ENCODE data around the gene GSTM4. TPM values are rescaled to one million over a fixed set of nuclear protein-coding genes. Genes with fewer than 3 reads are reported as not detected.

Gene GSTM4
- total and polyA plus RNA-seq, 2 of the 4 experiments (the other 2 are of a cell fraction): 10.4 to 37.8 TPM

DNA sequence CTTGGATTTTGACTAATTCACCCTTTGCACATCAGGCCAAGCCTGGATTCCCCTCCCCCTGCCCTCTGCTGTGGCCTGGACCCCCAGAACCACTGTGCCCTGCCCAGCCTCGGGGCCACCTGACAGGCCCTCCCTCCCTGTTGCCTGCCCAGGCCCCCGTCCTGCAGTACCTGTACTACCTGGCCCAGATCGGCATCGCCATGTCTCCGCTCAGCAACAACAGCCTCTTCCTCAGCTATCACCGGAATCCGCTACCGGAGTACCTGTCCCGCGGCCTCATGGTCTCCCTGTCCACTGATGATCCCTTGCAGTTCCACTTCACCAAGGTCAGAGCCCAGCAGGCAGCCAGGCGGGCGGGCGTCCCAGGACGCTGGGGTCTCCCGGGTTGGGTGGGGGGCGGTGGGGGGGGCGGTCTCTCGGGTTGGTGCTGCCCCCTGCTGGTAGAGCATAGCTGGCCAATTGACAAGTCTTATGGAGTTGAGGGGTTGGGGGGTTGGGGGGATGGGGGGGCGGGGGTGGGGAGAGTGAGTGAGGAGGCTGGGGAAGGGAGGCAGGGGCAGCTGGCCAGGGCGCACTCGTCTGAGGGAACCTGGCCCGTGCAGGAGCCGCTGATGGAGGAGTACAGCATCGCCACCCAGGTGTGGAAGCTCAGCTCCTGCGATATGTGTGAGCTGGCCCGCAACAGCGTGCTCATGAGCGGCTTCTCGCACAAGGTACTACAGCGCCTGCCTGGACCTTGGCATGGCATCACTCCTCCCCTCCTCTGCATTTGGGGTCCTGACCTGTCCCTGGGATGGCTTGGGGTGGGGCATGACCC, 25.6 kb upstream of the GSTM4 start:
- ChIA-PET POLR2A (ENCODE audit: unreplicated experiment) (interaction anchor here (0.6 kb wide), 1 partner anchor 81 kb away, joined by 3 read pairs; no protein-coding TSS in a partner anchor), CTCF (interaction anchor here (1.0 to 1.2 kb wide), 2 partner anchors 10 to 84 kb away, joined by 4 to 6 read pairs; partner anchors contain the start of genes AMPD2 and GNAT2)
- H2BK5ac ChIP-seq (ENCODE audit: low read depth, low read length, poor library complexity, severe bottlenecking): no peak overlapping the region
- no peak overlapping the region for H3K9ac ChIP-seq (ENCODE audit: low read depth, low read length)
- dilution Hi-C loops (cut with HindIII; ENCODE audit: low sequenced_read_pairs, unreplicated experiment): no loop called here
- no peak overlapping the region for H2BK15ac ChIP-seq (ENCODE audit: low read depth, low read length)
- intact Hi-C loops (cut with micrococcal nuclease): no loop called here
- no peak overlapping the region for H2BK120ac ChIP-seq (ENCODE audit: low read depth, low read length)
- H2AK9ac ChIP-seq (replicated peaks; ENCODE audit: low read depth, low read length, poor library complexity): peak overlapping the region; percentile 42
- BruUV-seq (replicated peaks): no TSS peak
- peak overlapping the region; percentile 48 for H2AFZ ChIP-seq (replicated peaks; ENCODE audit: low read length, poor library complexity)
- no peak overlapping the region for H3K27ac ChIP-seq (ENCODE audit: insufficient read depth, low read length)
- no peak overlapping the region for H2BK20ac ChIP-seq (ENCODE audit: low read depth, low read length)
- no peak overlapping the region for H4K91ac ChIP-seq (ENCODE audit: insufficient read depth, low read depth, low read length)
- no peak overlapping the region for H3K56ac ChIP-seq (ENCODE audit: extremely low read depth, insufficient read depth, low read length)
- no peak for DNase-seq
- 0 out of 4 replicates have a peak overlapping the region, but pooled peaks of 1 of the 2 experiments have one; percentile 25 for H4K8ac ChIP-seq (ENCODE audit: low read depth in 2 of 2, low read length in 2 of 2)
- H3K9me1 ChIP-seq (ENCODE audit: insufficient read depth, low read length): no peaks in the 10 kb centered on the region
- peak overlapping the region; percentile 63 for H2AK5ac ChIP-seq (ENCODE audit: low read depth, low read length)
- H3K14ac ChIP-seq (replicated peaks; ENCODE audit: low read depth, low read length): no peak overlapping the region
- no peak overlapping the region for H3K23ac ChIP-seq (ENCODE audit: low read depth, low read length)
- peaks cover 26 to 48% of the 10 kb centered on the region in 2 experiments for H3K79me1 ChIP-seq (ENCODE audit: low read depth in 1 of 2, low read length in 2 of 2)
- H4K20me1 ChIP-seq (ENCODE audit: insufficient read depth, low read length): peaks cover 22% of the 10 kb centered on the region
- H3K4me2 ChIP-seq (ENCODE audit: low read depth, low read length): no peak overlapping the region
- ATAC-seq (ENCODE audit: low read depth): no peak
- H3K36me3 ChIP-seq (ENCODE audit: control insufficient read depth, insufficient read depth, low read length): peaks cover 68% of the 10 kb centered on the region
- no peaks in the 10 kb centered on the region for H3K27me3 ChIP-seq (ENCODE audit: control insufficient read depth, insufficient read depth, low read length)
- peaks cover 1% of the 10 kb centered on the region; the same call in 1 of the 2 replicates for H3K4me1 ChIP-seq (ENCODE audit: control insufficient read depth, insufficient read depth, low read length)
- H3K4me3 ChIP-seq (ENCODE audit: insufficient read depth, low read depth, low read length): no peak overlapping the region
- no peak overlapping the region for H4K5ac ChIP-seq (ENCODE audit: low read depth, low read length)
- H3K4ac ChIP-seq (ENCODE audit: low read depth, low read length): no peak overlapping the region
- no peak overlapping the region for H3K18ac ChIP-seq (ENCODE audit: low read depth, low read length)
- TF ChIP-seq MAFK (IDR thresholded peaks at IDR 0.05; ENCODE audit: low read depth, low read length) (no peak), RAD21 (IDR thresholded peaks at IDR 0.05; ENCODE audit: low read length) (0 out of 2 replicates have a peak, but pooled peaks have one; percentile 23), BHLHE40 (IDR thresholded peaks at IDR 0.05; ENCODE audit: low read depth, low read length) (no peak)
- H3K9me3 ChIP-seq (ENCODE audit: control insufficient read depth, insufficient read depth, low read length): no peaks in the 10 kb centered on the region
- WGBS, 2 experiments (ENCODE audit: extremely low coverage in 2 of 2, insufficient read length in 1 of 2): 88% methylated on average over 5 of the region's 30 CpGs; no CpG with 5 or more reads in 1 of the 2 experiments
- in situ Hi-C loops (cut with MboI; ENCODE audit: low sequenced_read_pairs): no loop called here
